B cell (primary cell): Measurements from ENCODE around the gene GUCY1A1. TPM values are rescaled to one million over a fixed set of nuclear protein-coding genes. Genes with fewer than 3 reads are reported as not detected.

ENCODE experiments used
- ATAC-seq: fragments of 200-7000 bp; cut with Tn5 transposase; one replicate; pipeline ENCODE4 v1.10.0; 2021; ENCODE audit warnings: low read depth, mild to moderate bottlenecking, moderate number of reproducible peaks, moderate library complexity
- CTCF ChIA-PET: fragments of 350-600 bp; sonication (Branson Sonifier 250); formaldehyde crosslinking; loops from one replicate; lab custom pipeline; 2021; ENCODE audit warnings: antibody characterized with exemption, inconsistent platforms; lab: Charles Lee
- POLR2A ChIA-PET: fragments of 350-600 bp; sonication (Branson Sonifier 250); formaldehyde crosslinking; loops from one replicate; lab custom pipeline; 2021; ENCODE audit warnings: antibody characterized with exemption; lab: Charles Lee
- DNase-seq: peaks from one replicate; pipeline ENCODE4 v3.0.0; 2013
- H2AFZ ChIP-seq: 2 replicates; pipeline ENCODE4 v1.6.1; 2012; ENCODE audit warnings: mild to moderate bottlenecking, low read depth, low read length; ENCODE audit not compliant: insufficient read depth, poor library complexity, severe bottlenecking
- H3K27ac ChIP-seq, 2 donors: 1 replicate in 1 of 2; 2 replicates in 1 of 2; pipeline ENCODE4 v1.5.1; 2012 to 2013; ENCODE audit warnings: low read length in 2 of 2, mild to moderate bottlenecking in 2 of 2, moderate library complexity in 1 of 2
- H3K27me3 ChIP-seq, 4 experiments: fragments of 200-600 bp in 1 of 4; sonication (generic) in 1 of 4; replicated peaks in 1 of 4; 1 replicate in 2 of 4; 2 replicates in 2 of 4; pipeline versions ENCODE4 v1.6.1 to v1.7.0; 2013 to 2016; ENCODE audit warnings: low read length in 3 of 4, mild to moderate bottlenecking in 2 of 4, mixed read lengths in 1 of 4, moderate library complexity in 1 of 4; ENCODE audit not compliant: insufficient read depth in 4 of 4, control insufficient read depth in 3 of 4; ENCODE audit errors: control extremely low read depth in 1 of 4
- H3K36me3 ChIP-seq, 2 experiments: replicated peaks in 1 of 2; 1 replicate in 1 of 2; 2 replicates in 1 of 2; pipeline versions ENCODE4 v1.6.1 to v1.7.1; 2013; ENCODE audit warnings: low read length in 1 of 2; ENCODE audit not compliant: insufficient read depth in 2 of 2, control insufficient read depth in 1 of 2; ENCODE audit errors: control extremely low read depth in 1 of 2, extremely low read depth in 1 of 2
- H3K4me1 ChIP-seq, 2 donors: fragments of 200-600 bp in 1 of 2; sonication (generic) in 1 of 2; 1 replicate in 1 of 2; 2 replicates in 1 of 2; pipeline versions ENCODE4 v1.5.1 to v1.6.1; 2013 to 2017; ENCODE audit warnings: low read length in 2 of 2; ENCODE audit not compliant: control insufficient read depth in 2 of 2, insufficient read depth in 2 of 2
- H3K4me2 ChIP-seq: replicated peaks from 2 replicates; pipeline ENCODE3; 2012; ENCODE audit warnings: mild to moderate bottlenecking, low read depth, low read length; ENCODE audit not compliant: poor library complexity, severe bottlenecking
- H3K4me3 ChIP-seq, 5 experiments: fragments of 200-600 bp in 1 of 5; sonication (generic) in 1 of 5; 1 replicate in 3 of 5; 2 replicates in 2 of 5; pipeline versions ENCODE4 v1.5.1 to v1.7.0; 2011 to 2016; ENCODE audit warnings: low read length in 4 of 5, mild to moderate bottlenecking in 4 of 5, low read depth in 2 of 5, control low read depth in 1 of 5, moderate library complexity in 1 of 5; ENCODE audit not compliant: insufficient read depth in 1 of 5; ENCODE audit errors: control extremely low read depth in 1 of 5, extremely low read depth in 1 of 5
- H3K79me2 ChIP-seq: fragments of 200-600 bp; sonication (generic); one replicate; pipeline ENCODE4 v1.6.0; 2016; ENCODE audit warnings: low read length; ENCODE audit not compliant: control insufficient read depth, insufficient read depth
- H3K9ac ChIP-seq: fragments of 200-600 bp; sonication (generic); 2 replicates; pipeline ENCODE4 v1.6.1; 2017; ENCODE audit warnings: mild to moderate bottlenecking, low read length, moderate library complexity
- H3K9me3 ChIP-seq, 3 donors: one replicate each; pipeline versions ENCODE4 v1.6.1 to v1.7.1; 2013; ENCODE audit warnings: low read length in 2 of 3; ENCODE audit not compliant: control insufficient read depth in 2 of 3, insufficient read depth in 1 of 3; ENCODE audit errors: control extremely low read depth in 1 of 3
- H4K20me1 ChIP-seq: 2 replicates; pipeline ENCODE4 v1.6.0; 2012; ENCODE audit warnings: mild to moderate bottlenecking, low read length; ENCODE audit not compliant: insufficient read depth, control insufficient read depth, poor library complexity, severe bottlenecking
- H3K27ac Mint-ChIP-seq: one replicate; pipeline ENCODE4 v1.8.0; 2021; ENCODE audit warnings: mixed read lengths
- H3K27me3 Mint-ChIP-seq: one replicate; pipeline ENCODE4 v1.8.0; 2021; ENCODE audit warnings: mixed read lengths
- H3K4me1 Mint-ChIP-seq: one replicate; pipeline ENCODE4 v1.8.0; 2021; ENCODE audit warnings: mixed read lengths
- H3K4me3 Mint-ChIP-seq: one replicate; pipeline ENCODE4 v1.8.0; 2021; ENCODE audit warnings: mixed read lengths
- H3K9me3 Mint-ChIP-seq: one replicate; pipeline ENCODE4 v1.8.0; 2022; ENCODE audit warnings: mixed read lengths; ENCODE audit not compliant: insufficient read depth
- EZH2 ChIP-seq: IDR thresholded peaks from 2 replicates; pipeline ENCODE4 v1.6.1; 2012; ENCODE audit warnings: borderline replicate concordance, low read depth, mild to moderate bottlenecking, moderate library complexity, low read length; ENCODE audit not compliant: insufficient read depth, poor library complexity, severe bottlenecking
- WGBS: methylation state at CpG from one replicate; pipeline ENCODE4 v1.1.5; 2013; ENCODE audit warnings: missing lambda C conversion rate; ENCODE audit not compliant: insufficient coverage; 5-methylcytosine and 5-hydroxymethylcytosine counted together
- intact Hi-C: fragments of 100-400 bp; cut with micrococcal nuclease; formaldehyde crosslinking; loops from one replicate; pipeline ENCODE4 v1.10.0; 2022
- polyA plus RNA-seq: library from polyadenylated mRNA; depleted of rRNA; stranded (reverse); fragments of >200 nt; gene quantifications from 2 replicates; pipeline ENCODE4 v1.2.3, GENCODE V29; 2012
- total RNA-seq, 2 donors: library from RNA; stranded (reverse); fragments of 120-200 nt in 1 of 2; gene quantifications; 1 replicate in 1 of 2; 2 replicates in 1 of 2; pipeline versions ENCODE4 v1.2.3 to v1.2.4, GENCODE V29; 2013 to 2022
- TF ChIP-seq, protein P1 (sequence below): fragments of 200-600 bp; IDR thresholded peaks from one replicate; pipeline ENCODE4 v1.8.0; 2022; ENCODE audit warnings: antibody characterized with exemption, mild to moderate bottlenecking

Gene GUCY1A1
- total and polyA plus RNA-seq, 2 donors (not counting 1 experiment from before 2014, with no cell fraction given), result 0.12 to 0.25 TPM

DNA sequence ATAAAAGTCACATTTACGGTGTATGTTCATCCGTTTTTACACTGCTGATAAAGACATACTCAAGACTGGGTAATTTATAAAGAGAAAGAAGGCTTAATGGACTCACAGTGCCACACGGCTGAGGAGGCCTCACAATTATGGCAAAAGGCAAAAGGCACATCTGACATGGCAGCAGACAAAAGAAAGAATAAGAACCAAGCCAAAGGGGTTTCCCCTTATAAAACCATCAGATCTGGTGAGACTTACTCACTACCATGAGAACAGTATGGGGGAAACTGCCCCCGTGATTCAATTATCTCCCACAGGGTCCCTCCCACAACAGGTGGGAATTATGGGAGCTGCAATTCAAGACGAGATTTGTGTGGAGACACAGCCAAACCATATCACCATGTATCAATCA lies 84.9 kb downstream of the GUCY1A1 start:
- H3K4me3 Mint-ChIP-seq, result no peak overlapping the region
- H3K27ac ChIP-seq, result no peak overlapping the region
- H3K4me1 Mint-ChIP-seq, result no peaks in the 10 kb centered on the region
- no peaks in the 10 kb centered on the region for H3K36me3 ChIP-seq
- no peak overlapping the region for H3K27ac Mint-ChIP-seq
- no peaks in the 10 kb centered on the region for H3K27me3 Mint-ChIP-seq
- no peaks in the 10 kb centered on the region for H3K27me3 ChIP-seq
- 80% methylated on average over 2 of the region's 5 CpGs for WGBS
- DNase-seq (no peak), ATAC-seq (no peak)
- H4K20me1 ChIP-seq, result no peaks in the 10 kb centered on the region
- no peaks in the 10 kb centered on the region for H3K9me3 Mint-ChIP-seq
- no peak overlapping the region for H3K4me2 ChIP-seq
- POLR2A ChIA-PET, result no interaction called here
- H3K4me1 ChIP-seq, result no peaks in the 10 kb centered on the region
- intact Hi-C loops, result no loop called here
- H2AFZ ChIP-seq, result no peak overlapping the region
- H3K9me3 ChIP-seq, result no peaks in the 10 kb centered on the region
- H3K9ac ChIP-seq, result no peak overlapping the region
- H3K4me3 ChIP-seq, result no peak overlapping the region
- TF ChIP-seq, protein P1, sequence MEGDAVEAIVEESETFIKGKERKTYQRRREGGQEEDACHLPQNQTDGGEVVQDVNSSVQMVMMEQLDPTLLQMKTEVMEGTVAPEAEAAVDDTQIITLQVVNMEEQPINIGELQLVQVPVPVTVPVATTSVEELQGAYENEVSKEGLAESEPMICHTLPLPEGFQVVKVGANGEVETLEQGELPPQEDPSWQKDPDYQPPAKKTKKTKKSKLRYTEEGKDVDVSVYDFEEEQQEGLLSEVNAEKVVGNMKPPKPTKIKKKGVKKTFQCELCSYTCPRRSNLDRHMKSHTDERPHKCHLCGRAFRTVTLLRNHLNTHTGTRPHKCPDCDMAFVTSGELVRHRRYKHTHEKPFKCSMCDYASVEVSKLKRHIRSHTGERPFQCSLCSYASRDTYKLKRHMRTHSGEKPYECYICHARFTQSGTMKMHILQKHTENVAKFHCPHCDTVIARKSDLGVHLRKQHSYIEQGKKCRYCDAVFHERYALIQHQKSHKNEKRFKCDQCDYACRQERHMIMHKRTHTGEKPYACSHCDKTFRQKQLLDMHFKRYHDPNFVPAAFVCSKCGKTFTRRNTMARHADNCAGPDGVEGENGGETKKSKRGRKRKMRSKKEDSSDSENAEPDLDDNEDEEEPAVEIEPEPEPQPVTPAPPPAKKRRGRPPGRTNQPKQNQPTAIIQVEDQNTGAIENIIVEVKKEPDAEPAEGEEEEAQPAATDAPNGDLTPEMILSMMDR, result no peak
- CTCF ChIA-PET, result no interaction called here
- no peaks in the 10 kb centered on the region for H3K79me2 ChIP-seq

DNA sequence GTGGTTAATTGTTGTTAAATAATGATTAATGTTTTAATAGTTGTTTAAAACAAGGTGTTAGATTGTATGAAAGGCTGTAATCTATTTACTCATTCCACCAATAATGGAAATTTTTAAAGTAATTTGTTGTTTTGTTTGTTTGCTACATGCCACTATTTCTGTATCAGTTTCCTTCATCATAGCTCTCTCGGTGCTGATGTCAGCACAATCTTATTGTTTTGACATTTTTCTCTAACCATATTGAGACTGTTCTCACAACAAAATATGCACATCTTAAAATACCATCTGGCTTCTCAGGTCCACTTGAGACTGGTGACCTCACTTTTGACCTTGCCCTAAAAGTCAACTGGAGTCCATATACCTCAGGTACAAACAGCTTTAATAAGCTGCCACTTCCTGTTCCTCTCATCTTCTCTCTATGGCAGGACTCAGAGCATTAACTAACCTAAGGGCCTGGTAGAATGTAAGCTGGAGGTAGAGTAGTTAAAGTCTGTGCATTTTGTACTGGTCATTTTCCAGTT lies 91.2 kb downstream of the GUCY1A1 start:
- no peak overlapping the region for H3K27ac ChIP-seq
- no peak overlapping the region for H3K4me3 Mint-ChIP-seq
- intact Hi-C loops, result loop anchor here (2.0 kb wide), 1 partner anchor 381 kb away; the partner anchor contains the start of gene MAP9

More for the DNA sequence above, 91.2 kb downstream of the GUCY1A1 start:
- Mint-ChIP-seq H3K27me3 (peaks cover 20% of the 10 kb centered on the region), H3K27ac (no peak overlapping the region), H3K4me1 (peaks cover 10% of the 10 kb centered on the region), H3K9me3 (no peaks in the 10 kb centered on the region)
- no peaks in the 10 kb centered on the region for H4K20me1 ChIP-seq
- H3K9me3 ChIP-seq, result peaks cover 0 to 1% (median 0%) of the 10 kb centered on the region in 3 donors
- no peak for ATAC-seq
- DNase-seq, result no peak
- TF ChIP-seq, protein P1, result no peak
- TF ChIP-seq EZH2, result no peak
- peaks cover 0 to 5% (median 2%) of the 10 kb centered on the region in 4 experiments for H3K27me3 ChIP-seq
- POLR2A ChIA-PET, result no interaction called here
- no peak overlapping the region for H3K4me3 ChIP-seq
- H3K4me2 ChIP-seq, result no peak overlapping the region
- peaks cover 3 to 11% of the 10 kb centered on the region in 2 donors for H3K4me1 ChIP-seq
- no peak overlapping the region for H3K9ac ChIP-seq
- no peaks in the 10 kb centered on the region for H3K79me2 ChIP-seq
- H2AFZ ChIP-seq, result no peak overlapping the region
- H3K36me3 ChIP-seq, result no peaks in the 10 kb centered on the region
- 89% methylated on average over 1 of the region's 1 CpG for WGBS
- CTCF ChIA-PET, result interaction anchor here (0.9 kb wide), 1 partner anchor 196 kb away, joined by 3 read pairs; the partner anchor contains the start of gene CTSO
